ENCODE results near the gene KPRP. TPM values are rescaled to one million over a fixed set of nuclear protein-coding genes. Genes with fewer than 3 reads are reported as not detected.

The KPRP gene, protein sequence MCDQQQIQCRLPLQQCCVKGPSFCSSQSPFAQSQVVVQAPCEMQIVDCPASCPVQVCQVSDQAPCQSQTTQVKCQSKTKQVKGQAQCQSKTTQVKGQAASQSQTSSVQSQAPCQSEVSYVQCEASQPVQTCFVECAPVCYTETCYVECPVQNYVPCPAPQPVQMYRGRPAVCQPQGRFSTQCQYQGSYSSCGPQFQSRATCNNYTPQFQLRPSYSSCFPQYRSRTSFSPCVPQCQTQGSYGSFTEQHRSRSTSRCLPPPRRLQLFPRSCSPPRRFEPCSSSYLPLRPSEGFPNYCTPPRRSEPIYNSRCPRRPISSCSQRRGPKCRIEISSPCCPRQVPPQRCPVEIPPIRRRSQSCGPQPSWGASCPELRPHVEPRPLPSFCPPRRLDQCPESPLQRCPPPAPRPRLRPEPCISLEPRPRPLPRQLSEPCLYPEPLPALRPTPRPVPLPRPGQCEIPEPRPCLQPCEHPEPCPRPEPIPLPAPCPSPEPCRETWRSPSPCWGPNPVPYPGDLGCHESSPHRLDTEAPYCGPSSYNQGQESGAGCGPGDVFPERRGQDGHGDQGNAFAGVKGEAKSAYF
- not detected for total RNA-seq

DNA sequence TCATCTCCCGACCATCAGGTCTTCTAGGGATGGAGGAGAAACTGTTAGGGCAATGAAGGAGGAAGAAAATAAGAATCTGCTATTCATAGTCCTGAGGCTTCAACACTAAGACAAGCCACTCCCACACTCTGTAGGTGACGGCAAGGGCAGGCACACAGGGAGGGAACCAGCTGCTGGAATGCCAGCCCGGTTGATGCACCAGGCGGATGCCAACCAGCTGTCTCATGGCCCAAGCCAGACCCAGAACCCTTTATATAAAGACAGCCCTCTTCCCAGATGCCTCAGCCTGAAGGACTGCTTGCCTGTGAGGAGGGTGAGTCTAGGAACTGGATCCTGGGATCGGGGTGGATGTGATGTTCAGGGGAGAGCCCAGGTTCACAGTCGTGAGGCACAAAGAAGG is at the start of gene KPRP:
TSS of gene KPRP (plus strand) at position 279 of the 400 bp plus-strand sequence. CDS start 1,564 bp downstream, outside the sequence.
- no peak for DNase-seq (ENCODE audit: low spot score in 2 of 2)
- H3K4me1 ChIP-seq = no peaks in the 10 kb centered on the region
- H3K27ac ChIP-seq = no peak within 1 kb of the TSS
- TF ChIP-seq POLR2AphosphoS5 (IDR thresholded peaks at IDR 0.05) (no peak), POLR2A (IDR thresholded peaks at IDR 0.05) (no peak)
- TF ChIP-seq, protein P1, sequence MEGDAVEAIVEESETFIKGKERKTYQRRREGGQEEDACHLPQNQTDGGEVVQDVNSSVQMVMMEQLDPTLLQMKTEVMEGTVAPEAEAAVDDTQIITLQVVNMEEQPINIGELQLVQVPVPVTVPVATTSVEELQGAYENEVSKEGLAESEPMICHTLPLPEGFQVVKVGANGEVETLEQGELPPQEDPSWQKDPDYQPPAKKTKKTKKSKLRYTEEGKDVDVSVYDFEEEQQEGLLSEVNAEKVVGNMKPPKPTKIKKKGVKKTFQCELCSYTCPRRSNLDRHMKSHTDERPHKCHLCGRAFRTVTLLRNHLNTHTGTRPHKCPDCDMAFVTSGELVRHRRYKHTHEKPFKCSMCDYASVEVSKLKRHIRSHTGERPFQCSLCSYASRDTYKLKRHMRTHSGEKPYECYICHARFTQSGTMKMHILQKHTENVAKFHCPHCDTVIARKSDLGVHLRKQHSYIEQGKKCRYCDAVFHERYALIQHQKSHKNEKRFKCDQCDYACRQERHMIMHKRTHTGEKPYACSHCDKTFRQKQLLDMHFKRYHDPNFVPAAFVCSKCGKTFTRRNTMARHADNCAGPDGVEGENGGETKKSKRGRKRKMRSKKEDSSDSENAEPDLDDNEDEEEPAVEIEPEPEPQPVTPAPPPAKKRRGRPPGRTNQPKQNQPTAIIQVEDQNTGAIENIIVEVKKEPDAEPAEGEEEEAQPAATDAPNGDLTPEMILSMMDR (IDR thresholded peaks at IDR 0.05) = no peak
- H3K9me3 ChIP-seq = no peaks in the 10 kb centered on the region
- H3K36me3 ChIP-seq = no peaks in the 10 kb centered on the region
- peaks cover 0 to 3% of the 10 kb centered on the region in 2 donors for H3K27me3 ChIP-seq
- intact Hi-C loops (cut with DNase I; ENCODE audit: low total_unique reads) = no loop called here
- H3K4me3 ChIP-seq = no peak within 1 kb of the TSS

DNA sequence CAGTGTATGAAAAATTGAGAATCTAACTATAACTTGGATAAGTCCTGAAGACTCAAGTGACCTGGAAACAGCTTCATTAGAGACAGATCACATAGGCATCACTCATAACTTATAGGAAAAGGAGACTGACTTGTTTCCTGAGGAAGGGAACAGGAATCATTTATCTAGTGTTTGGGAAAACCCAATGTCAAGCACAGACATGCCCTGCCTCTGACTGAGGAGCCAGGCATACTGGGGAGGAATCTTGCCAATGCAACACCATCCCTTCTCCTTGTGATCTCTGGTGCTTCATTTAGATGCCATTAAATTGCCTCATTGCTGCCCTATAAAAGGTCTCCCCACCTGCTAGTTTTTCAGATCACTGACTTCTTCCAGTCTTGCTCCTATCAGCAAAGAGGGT is 39.6 kb upstream of the KPRP start:
- no peak for DNase-seq (ENCODE audit: low spot score in 2 of 2)
- no peaks in the 10 kb centered on the region for H3K36me3 ChIP-seq
- H3K9me3 ChIP-seq = peaks cover 4 to 9% of the 10 kb centered on the region in 2 donors
- H3K4me1 ChIP-seq = no peaks in the 10 kb centered on the region
- no peak overlapping the region for H3K4me3 ChIP-seq
- intact Hi-C loops (cut with DNase I; ENCODE audit: low total_unique reads) = no loop called here
- TF ChIP-seq POLR2AphosphoS5 (IDR thresholded peaks at IDR 0.05) (no peak), POLR2A (IDR thresholded peaks at IDR 0.05) (no peak)
- TF ChIP-seq, protein P1 (IDR thresholded peaks at IDR 0.05) = no peak
- no peaks in the 10 kb centered on the region for H3K27me3 ChIP-seq
- no peak overlapping the region for H3K27ac ChIP-seq

DNA sequence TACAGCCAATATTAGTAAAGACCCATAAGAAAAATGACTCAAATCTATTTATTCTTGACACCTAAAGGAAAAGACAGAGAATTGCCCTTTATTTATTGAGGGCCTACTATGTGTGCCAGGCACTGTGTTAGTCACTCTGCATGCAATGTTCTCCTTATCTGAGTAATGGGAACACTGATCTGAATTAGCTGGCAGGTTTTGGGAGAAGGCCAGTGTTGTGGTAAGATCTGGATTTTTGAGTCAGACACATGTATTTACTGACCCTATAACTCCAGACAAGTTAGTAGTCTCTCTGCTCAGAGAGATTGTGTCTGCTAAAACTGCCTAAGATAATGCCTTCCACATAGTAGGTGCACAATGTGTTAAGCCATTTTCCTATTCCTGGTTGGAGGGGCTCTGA is 32.6 kb upstream of the KPRP start:
- Histone ChIP-seq H3K4me1 (no peaks in the 10 kb centered on the region), H3K27me3 (no peaks in the 10 kb centered on the region), H3K9me3 (no peaks in the 10 kb centered on the region), H3K4me3 (no peak overlapping the region), H3K36me3 (no peaks in the 10 kb centered on the region), H3K27ac (no peak overlapping the region)
- no peak for DNase-seq (ENCODE audit: low spot score in 2 of 2)
- TF ChIP-seq POLR2A (IDR thresholded peaks at IDR 0.05) (no peak), POLR2AphosphoS5 (IDR thresholded peaks at IDR 0.05) (no peak)
- TF ChIP-seq, protein P1 (IDR thresholded peaks at IDR 0.05) = no peak
- intact Hi-C loops (cut with DNase I; ENCODE audit: low total_unique reads) = no loop called here

DNA sequence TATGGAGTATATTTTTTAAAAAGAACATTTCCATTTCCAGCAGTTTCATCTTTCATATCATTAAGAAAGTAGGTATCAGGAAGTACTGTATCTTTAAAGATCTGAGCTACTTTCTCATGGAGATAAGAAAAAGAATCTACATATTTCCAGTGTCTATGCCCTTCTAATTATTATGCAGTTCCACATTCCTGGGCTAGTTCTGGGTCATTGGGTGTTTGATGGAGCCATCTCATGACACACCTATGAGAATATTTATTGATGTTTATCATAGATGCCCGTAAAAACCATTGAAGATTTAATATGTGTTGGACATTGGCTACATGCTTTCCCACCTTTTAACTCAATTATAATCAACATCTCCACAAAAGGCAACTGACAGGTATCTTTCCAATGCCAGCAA is 28.8 kb upstream of the KPRP start:
- TF ChIP-seq POLR2A (IDR thresholded peaks at IDR 0.05) = no peak
- TF ChIP-seq POLR2AphosphoS5 (IDR thresholded peaks at IDR 0.05) = no peak
- TF ChIP-seq, protein P1 (IDR thresholded peaks at IDR 0.05) = no peak
- Histone ChIP-seq H3K9me3 (no peaks in the 10 kb centered on the region), H3K27ac (no peak overlapping the region), H3K36me3 (no peaks in the 10 kb centered on the region), H3K4me1 (no peaks in the 10 kb centered on the region), H3K4me3 (no peak overlapping the region), H3K27me3 (peaks cover 0 to 8% of the 10 kb centered on the region in 2 donors)
- DNase-seq (ENCODE audit: low spot score in 2 of 2) = no peak
- intact Hi-C loops (cut with DNase I; ENCODE audit: low total_unique reads) = no loop called here

DNA sequence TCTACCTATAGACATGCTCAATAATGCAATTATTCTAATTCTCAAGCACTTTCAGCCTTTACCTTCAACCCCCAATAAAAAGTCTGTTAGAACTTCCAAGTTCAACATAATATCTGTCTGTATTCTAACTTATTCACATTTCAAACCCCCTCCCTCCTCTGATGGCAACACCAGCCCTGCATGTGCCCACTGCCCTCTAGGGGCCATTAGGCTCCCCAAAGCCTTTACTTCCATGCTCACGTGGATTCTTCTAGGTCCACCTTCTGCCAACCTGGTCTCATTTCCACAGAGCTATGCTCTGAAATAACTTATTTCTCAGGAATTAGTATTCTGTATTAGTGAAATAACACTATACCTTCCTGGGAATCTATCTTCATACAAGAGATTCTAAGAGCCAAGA is 22.2 kb upstream of the KPRP start:
- TF ChIP-seq, protein P1 (IDR thresholded peaks at IDR 0.05) = no peak
- no peak for TF ChIP-seq POLR2A (IDR thresholded peaks at IDR 0.05)
- no peak for TF ChIP-seq POLR2AphosphoS5 (IDR thresholded peaks at IDR 0.05)
- DNase-seq (ENCODE audit: low spot score in 2 of 2) = no peak
- Histone ChIP-seq H3K9me3 (no peaks in the 10 kb centered on the region), H3K27ac (no peak overlapping the region), H3K4me3 (no peak overlapping the region), H3K4me1 (no peaks in the 10 kb centered on the region), H3K27me3 (peaks cover 0 to 14% of the 10 kb centered on the region in 2 donors), H3K36me3 (no peaks in the 10 kb centered on the region)
- intact Hi-C loops (cut with DNase I; ENCODE audit: low total_unique reads) = no loop called here

All from breast epithelium (tissue), 4 donors.